Measurements from ENCODE around the gene CDKAL1.

DNA sequence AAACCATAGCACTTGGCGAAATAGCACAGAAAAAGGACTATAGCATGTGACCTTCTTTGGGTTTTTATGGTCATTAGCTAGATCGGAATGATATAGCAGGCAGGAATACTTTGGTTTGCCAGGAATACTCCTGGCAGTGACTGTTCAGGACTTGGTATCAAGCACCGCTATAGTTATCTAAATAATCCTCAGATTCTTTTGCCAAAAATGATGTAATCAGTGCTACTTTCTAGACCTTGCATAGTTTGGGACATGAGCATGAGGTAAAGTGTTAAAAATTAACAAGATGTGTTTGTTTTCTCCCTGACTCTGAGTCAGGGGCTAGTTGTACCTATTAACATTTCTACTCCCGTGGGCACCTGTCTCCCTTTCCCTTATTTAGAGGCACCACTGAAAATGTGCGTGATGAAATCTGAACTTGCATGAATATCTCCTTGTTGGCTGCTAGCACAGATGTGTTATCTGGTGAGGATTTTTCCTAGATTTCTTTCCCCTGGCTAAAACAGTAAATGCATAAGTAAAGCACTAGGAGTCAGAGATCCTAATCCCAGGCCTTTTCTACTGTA lies 511.0 kb downstream of the CDKAL1 start:
- TF ChIP-seq, protein P1, sequence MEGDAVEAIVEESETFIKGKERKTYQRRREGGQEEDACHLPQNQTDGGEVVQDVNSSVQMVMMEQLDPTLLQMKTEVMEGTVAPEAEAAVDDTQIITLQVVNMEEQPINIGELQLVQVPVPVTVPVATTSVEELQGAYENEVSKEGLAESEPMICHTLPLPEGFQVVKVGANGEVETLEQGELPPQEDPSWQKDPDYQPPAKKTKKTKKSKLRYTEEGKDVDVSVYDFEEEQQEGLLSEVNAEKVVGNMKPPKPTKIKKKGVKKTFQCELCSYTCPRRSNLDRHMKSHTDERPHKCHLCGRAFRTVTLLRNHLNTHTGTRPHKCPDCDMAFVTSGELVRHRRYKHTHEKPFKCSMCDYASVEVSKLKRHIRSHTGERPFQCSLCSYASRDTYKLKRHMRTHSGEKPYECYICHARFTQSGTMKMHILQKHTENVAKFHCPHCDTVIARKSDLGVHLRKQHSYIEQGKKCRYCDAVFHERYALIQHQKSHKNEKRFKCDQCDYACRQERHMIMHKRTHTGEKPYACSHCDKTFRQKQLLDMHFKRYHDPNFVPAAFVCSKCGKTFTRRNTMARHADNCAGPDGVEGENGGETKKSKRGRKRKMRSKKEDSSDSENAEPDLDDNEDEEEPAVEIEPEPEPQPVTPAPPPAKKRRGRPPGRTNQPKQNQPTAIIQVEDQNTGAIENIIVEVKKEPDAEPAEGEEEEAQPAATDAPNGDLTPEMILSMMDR (IDR thresholded peaks at IDR 0.05; ENCODE audit: low read depth, low read length, missing input control), result no peak
- TF ChIP-seq RAD21 (IDR thresholded peaks at IDR 0.05), result peak; percentile 49 to 58
- TF ChIP-seq HNF4G (IDR thresholded peaks at IDR 0.05), result no peak
- no peak for TF ChIP-seq EGR1 (IDR thresholded peaks at IDR 0.05; ENCODE audit: low read depth in 2 of 2)
- TF ChIP-seq, protein P2, sequence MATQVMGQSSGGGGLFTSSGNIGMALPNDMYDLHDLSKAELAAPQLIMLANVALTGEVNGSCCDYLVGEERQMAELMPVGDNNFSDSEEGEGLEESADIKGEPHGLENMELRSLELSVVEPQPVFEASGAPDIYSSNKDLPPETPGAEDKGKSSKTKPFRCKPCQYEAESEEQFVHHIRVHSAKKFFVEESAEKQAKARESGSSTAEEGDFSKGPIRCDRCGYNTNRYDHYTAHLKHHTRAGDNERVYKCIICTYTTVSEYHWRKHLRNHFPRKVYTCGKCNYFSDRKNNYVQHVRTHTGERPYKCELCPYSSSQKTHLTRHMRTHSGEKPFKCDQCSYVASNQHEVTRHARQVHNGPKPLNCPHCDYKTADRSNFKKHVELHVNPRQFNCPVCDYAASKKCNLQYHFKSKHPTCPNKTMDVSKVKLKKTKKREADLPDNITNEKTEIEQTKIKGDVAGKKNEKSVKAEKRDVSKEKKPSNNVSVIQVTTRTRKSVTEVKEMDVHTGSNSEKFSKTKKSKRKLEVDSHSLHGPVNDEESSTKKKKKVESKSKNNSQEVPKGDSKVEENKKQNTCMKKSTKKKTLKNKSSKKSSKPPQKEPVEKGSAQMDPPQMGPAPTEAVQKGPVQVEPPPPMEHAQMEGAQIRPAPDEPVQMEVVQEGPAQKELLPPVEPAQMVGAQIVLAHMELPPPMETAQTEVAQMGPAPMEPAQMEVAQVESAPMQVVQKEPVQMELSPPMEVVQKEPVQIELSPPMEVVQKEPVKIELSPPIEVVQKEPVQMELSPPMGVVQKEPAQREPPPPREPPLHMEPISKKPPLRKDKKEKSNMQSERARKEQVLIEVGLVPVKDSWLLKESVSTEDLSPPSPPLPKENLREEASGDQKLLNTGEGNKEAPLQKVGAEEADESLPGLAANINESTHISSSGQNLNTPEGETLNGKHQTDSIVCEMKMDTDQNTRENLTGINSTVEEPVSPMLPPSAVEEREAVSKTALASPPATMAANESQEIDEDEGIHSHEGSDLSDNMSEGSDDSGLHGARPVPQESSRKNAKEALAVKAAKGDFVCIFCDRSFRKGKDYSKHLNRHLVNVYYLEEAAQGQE (IDR thresholded peaks at IDR 0.05), result no peak
- TF ChIP-seq GABPA (IDR thresholded peaks at IDR 0.05 in 1 of 2, conservative IDR thresholded peaks at IDR 0.05 in 1 of 2), result no peak

Data from liver (tissue), 3 donors.